IPS-18c (cell line): ENCODE results near the gene ERG28.

Source experiments
- H3K4me3 ChIP-seq: 2 replicates; pipeline ENCODE4 v1.7.0; 2013; ENCODE audit warnings: low read depth, mild to moderate bottlenecking, low read length, moderate library complexity; ENCODE audit not compliant: insufficient read depth
- H3K9me3 ChIP-seq: one replicate; pipeline ENCODE4 v1.6.1; 2013; ENCODE audit warnings: mild to moderate bottlenecking, low read length, moderate library complexity; ENCODE audit not compliant: control insufficient read depth, insufficient read depth

ERG28 gene

GRCh38 chr14:75643985-75644384 lies 16.7 kb downstream of the ERG28 start:
- H3K9me3 ChIP-seq = no peaks in the 10 kb centered on the region
- H3K4me3 ChIP-seq = no peak overlapping the region

- no peaks in the 10 kb centered on the region for H3K9me3 ChIP-seq
- H3K4me3 ChIP-seq = no peak overlapping the region
These were observed 19.8 kb downstream of the ERG28 start for GRCh38 chr14:75640876-75641275.

DNA sequence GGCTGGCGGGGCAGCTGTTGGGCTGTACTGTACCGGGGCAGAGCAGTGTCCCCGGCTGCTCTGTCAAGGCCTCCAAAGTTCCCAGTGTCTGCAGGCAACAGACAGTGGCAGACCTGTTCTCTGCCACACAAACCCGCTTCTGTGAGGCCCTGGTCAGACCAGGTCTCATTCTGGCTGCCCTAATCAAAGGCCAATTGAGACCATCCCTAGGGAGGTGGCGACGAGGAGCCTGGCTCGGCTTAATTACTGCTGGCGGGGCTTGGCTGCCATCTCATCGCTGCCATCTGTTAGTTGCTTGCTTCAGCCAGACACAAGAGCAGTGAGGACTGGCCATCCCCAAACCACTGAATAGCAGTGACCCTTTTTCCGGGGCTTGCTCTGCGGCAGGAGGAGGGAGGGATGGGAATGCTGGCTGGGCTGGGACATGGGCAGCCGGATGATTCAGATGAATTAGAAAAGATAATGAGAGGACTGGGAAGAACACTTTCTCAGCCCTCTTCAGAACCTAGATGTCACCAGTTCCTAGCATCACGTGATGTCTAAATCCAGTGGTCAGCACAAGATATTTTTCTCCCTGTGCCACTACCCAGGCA lies 24.5 kb downstream of the ERG28 start:
- no peak overlapping the region for H3K4me3 ChIP-seq
- no peaks in the 10 kb centered on the region for H3K9me3 ChIP-seq

- Histone ChIP-seq H3K9me3 (no peaks in the 10 kb centered on the region), H3K4me3 (no peak overlapping the region)
These were observed 25.8 kb downstream of the ERG28 start for GRCh38 chr14:75634848-75635247.

DNA sequence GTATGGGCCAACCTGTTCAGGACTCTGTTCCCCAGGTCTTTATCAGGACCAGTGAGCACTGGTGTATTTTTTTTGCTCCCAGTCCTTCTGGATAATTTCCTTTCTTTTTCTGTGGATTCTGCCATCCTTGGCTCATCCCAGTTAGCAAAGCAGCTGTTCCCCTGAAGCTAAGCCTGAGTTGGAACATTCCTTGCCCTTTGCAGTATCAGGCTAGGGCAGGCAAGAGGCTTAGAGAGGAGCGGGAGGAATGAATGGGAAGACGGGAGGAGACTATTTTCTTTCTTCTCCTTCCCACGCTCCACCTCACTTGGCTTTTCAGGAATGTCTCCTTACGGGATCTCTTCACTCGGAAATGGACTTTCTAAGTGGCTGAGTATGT lies 29.2 kb downstream of the ERG28 start:
- Histone ChIP-seq H3K4me3 (no peak overlapping the region), H3K9me3 (no peaks in the 10 kb centered on the region)

- Histone ChIP-seq H3K4me3 (no peak overlapping the region), H3K9me3 (no peaks in the 10 kb centered on the region)
These were observed 29.8 kb downstream of the ERG28 start for GRCh38 chr14:75630695-75631452.

DNA sequence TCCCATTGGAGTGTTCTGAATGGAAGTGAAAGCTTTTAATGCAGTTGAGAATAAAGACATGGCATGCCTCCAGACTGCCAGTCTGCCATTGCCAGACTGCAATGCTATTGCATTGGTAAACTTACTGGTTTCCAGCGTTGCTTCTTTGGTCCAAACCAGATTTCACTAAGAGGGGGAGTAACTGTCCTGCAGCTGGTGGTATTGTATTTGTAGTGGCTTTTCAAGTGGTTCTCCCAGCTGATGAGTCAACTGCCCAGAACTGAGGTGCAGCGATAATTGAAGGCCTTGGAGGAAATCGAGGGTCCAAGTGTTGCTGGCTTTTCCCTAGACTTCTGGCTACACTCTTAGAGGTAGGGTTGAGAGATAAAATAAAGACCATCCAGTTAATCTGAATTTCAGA lies 31.9 kb downstream of the ERG28 start:
- no peaks in the 10 kb centered on the region for H3K9me3 ChIP-seq
- H3K4me3 ChIP-seq = no peak overlapping the region

DNA sequence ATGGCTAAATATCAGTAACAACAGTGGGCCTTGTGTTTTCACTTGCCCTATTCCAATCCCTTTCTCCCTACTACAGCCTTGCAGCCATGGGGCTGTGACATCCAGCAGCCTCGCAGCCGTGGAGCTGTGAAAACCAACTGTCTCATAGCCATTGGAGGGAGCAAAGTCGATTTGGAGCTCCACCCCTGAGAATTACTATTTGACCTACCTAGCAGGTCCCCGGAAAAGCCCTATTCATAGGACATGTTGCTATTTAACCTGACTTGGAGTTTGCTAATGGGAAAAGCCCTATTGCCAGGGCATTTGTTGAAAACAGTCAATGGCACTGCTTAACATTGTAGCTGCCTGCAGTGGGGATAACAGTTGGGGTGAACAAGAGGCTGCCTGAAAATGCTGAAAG lies 33.3 kb downstream of the ERG28 start:
- Histone ChIP-seq H3K9me3 (no peaks in the 10 kb centered on the region), H3K4me3 (no peak overlapping the region)

DNA sequence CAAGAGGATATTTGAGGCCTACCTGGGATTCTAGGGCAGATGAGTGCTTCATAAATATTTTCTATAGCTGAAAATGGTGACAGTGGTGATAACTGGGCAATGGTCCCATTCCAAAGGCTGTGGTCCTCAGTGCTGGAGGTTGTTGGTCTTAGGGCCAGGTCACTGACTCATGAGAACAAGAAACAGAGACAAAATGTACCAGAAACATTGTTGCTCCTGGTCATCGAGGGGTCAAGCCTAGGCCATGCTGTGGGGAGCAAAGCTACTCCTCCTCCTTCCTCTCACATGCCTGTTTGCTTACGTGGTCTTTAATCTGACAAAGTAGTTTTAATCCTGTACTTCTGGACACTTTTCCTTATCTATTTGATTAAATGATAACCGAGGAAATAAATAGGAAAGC lies 33.8 kb downstream of the ERG28 start:
- no peaks in the 10 kb centered on the region for H3K9me3 ChIP-seq
- no peak overlapping the region for H3K4me3 ChIP-seq

DNA sequence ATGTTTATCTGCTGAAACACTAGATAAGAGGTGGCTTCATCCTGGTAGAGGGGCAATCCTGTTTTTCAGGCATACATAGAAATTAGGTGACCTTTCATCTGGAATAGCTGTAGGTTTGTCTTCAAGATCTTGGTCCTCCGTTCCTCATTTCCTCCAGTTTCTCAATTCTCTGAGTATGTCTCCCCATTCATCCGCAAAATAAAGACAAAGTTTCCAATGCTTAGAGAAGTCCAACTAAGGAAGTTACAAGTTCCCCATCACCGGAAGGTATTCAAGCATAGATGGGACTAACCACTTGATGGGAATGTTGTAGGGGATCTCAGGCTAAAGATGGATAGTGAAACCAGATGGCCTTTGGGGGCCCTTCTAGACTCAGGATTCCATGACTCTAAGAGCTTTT lies 34.3 kb downstream of the ERG28 start:
- H3K4me3 ChIP-seq = no peak overlapping the region

DNA sequence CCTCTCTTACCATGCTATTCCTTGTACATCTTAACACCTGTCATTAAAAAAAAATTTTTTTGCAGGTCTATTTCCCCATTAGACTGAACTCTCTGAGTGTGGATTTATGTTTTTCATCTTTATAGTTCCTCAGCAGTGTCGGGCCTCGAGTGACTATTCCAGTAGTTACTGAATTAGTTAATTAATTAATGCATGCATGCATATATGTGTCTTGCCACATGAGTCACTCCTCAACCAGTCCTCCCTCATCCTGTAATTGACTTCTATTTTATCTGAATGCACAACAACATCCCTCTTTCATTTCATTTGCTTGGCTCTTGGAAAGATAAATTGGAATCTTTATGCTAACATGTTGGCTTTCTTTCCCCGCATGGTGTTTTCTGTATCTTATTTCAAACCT lies 35.6 kb downstream of the ERG28 start:
- no peak overlapping the region for H3K4me3 ChIP-seq

More for the DNA sequence above, 34.3 kb downstream of the ERG28 start:
- H3K9me3 ChIP-seq = no peaks in the 10 kb centered on the region

GRCh38 chr14:75619548-75619947 lies 41.1 kb downstream of the ERG28 start:
- Histone ChIP-seq H3K4me3 (no peak overlapping the region), H3K9me3 (peaks cover 3% of the 10 kb centered on the region)

More for the DNA sequence above, 35.6 kb downstream of the ERG28 start:
- no peaks in the 10 kb centered on the region for H3K9me3 ChIP-seq

GRCh38 chr14:75615200-75615599 lies 45.5 kb downstream of the ERG28 start:
- peaks cover 3% of the 10 kb centered on the region for H3K9me3 ChIP-seq
- H3K4me3 ChIP-seq = no peak overlapping the region

DNA sequence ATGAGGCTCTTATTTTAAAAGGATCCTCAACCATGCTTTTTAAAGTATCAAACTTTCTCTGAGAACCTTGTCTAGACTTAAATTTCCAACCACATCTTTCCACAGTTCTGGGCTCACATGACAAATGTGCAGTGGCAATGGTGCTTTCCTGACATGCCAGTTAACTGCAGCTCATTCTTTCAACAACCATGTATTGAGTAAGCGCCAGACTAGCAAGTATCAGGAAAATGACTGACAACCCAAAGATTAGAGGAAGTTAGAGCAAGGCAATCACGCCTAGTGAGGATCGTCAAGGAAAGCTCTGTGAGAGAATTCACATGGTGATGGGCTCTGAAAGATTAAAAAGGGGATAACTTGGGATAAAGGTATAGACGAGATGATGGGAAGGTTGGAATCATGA lies 46.5 kb downstream of the ERG28 start:
- peaks cover 3% of the 10 kb centered on the region for H3K9me3 ChIP-seq

DNA sequence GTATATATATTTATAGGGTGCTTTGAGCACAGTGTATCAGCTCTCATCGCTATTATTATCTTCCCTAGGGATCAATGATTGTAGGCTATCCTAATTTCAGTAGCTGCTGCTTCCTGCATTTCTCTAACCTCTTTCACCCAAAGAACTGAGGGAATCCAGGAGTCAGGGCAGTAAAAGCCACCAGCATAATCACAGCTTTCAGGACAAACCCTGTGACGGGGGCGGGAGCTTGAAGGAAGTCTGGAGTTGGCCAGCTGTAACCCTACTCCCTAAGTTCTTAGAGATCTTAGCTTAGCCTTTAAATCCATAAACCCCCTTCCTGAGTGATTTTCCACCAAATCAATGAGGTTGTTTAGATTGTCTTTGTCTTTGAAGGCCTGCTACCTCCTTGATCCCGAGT lies 48.5 kb downstream of the ERG28 start:
- H3K9me3 ChIP-seq = peaks cover 3% of the 10 kb centered on the region
- no peak overlapping the region for H3K4me3 ChIP-seq

More for the DNA sequence above, 46.5 kb downstream of the ERG28 start:
- H3K4me3 ChIP-seq = no peak overlapping the region

DNA sequence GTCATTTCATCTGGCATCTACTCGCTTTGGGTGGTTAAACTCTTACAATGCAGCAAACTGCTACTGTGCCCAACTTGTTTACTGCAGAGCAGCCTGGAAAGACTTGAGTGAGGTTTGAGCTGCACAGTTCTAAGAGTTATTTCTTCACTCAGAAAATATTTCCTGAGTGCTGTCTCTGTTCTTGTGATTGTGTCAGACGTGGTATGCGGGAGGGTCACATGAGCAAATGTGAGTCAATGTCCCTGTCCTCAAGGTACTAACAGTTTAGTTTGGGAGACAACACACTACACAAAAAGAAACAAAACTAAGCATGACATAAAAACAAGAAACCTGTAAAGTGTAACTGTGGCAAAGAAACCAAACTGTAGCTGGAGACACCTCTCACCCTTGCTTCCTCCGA lies 49.8 kb downstream of the ERG28 start:
- Histone ChIP-seq H3K9me3 (peaks cover 3% of the 10 kb centered on the region), H3K4me3 (no peak overlapping the region)

GRCh38 chr14:75609606-75610475 lies 50.8 kb downstream of the ERG28 start:
- peaks cover under 1% of the 10 kb centered on the region for H3K9me3 ChIP-seq

GRCh38 chr14:75609116-75609515 lies 51.6 kb downstream of the ERG28 start:
- no peaks in the 10 kb centered on the region for H3K9me3 ChIP-seq
- no peak overlapping the region for H3K4me3 ChIP-seq

More at GRCh38 chr14:75609606-75610475, 50.8 kb downstream of the ERG28 start:
- no peak overlapping the region for H3K4me3 ChIP-seq
